GM12873 (cell line): ENCODE data around the gene PIGK.

Source experiments
- CTCF ChIP-seq: IDR thresholded peaks from 2 replicates; pipeline ENCODE4 v1.5.1; 2012; ENCODE audit warnings: low read depth, mild to moderate bottlenecking, moderate library complexity, low read length, control low read depth; ENCODE audit not compliant: insufficient read depth; ENCODE audit errors: missing control alignments

PIGK gene

DNA sequence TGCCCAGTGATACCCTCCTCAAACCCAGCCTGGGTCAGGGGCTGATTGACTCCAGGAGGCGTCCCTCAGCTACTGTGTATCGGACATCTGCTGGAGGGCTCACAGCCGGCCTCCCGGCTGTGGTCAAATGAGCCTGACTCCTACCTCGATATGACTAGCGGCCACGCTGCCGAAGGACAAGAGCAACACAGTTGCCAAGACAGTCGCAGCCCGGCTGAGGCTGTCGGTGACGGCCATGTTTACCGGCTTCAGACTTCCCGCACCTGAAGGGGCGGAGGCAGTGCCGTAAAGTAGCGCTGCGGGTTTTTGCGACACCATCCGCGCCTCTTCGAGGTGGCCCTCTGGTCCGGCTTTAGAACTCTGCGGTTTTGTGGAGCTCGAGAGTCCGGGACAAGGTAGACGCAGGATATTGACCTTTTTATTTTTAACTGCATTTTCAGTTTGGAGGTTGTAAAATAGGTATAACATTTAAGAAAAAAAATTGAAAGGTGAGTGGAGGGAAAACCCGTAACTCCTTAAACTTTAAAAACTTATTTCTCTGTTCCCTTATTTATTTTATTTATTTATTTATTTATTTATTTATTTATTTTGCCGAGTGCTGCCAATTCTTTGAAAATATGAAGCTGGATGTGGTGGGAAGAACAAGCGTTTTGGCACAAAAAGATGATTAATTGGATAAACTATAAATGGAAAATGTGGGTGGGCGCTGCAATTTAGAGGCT, at the start of gene PIGK:
PIGK (minus strand) TSS at position 265 of the 722 bp plus-strand sequence; CDS start at position 237, 28 bp downstream.
- TF ChIP-seq CTCF = peak; percentile 6

GRCh38 chr1:77267035-77267434, 47.8 kb upstream of the PIGK start:
- TF ChIP-seq CTCF = no peak

GRCh38 chr1:77265180-77265579, 46.0 kb upstream of the PIGK start:
- TF ChIP-seq CTCF = no peak

DNA sequence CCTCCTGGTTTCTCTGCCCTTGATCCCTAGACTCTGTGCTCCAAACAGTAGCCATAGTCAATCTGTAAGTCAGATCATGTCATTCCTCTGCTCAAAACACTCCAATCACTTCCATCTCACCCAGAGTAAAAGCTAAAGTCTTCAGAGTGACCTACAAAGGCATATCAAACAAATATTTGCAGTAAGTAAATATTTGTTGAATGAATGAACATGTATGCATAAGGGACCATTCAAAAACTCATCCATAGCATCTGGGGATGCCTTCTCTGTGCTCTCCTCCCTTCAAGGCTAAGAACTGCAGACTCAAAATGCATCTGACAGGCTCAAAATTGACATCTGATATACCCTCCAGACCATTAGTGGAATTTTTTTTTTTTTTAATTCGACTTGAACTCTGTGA, 44.5 kb upstream of the PIGK start:
- no peak for TF ChIP-seq CTCF

DNA sequence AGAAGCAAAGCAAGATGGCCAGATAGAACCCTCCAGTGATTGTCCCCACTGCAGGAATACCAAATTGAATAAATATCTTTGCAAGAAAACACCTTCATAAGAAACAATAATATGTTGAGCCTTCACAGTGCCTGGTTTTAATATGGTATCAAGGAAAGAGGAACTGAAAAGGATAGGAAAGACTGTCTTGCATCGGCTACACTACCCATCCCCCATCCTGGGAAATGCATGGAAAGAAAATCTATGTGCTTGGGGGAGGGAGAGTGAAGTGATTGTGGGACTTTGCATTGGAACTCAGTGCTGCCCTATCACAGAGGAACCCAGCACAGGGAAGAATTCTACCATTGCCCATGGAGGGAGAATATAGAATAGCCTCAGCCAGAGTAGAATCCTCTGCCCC, 34.0 kb upstream of the PIGK start:
- no peak for TF ChIP-seq CTCF

- no peak for TF ChIP-seq CTCF
Observed at GRCh38 chr1:77250126-77250525, 30.9 kb upstream of the PIGK start.

DNA sequence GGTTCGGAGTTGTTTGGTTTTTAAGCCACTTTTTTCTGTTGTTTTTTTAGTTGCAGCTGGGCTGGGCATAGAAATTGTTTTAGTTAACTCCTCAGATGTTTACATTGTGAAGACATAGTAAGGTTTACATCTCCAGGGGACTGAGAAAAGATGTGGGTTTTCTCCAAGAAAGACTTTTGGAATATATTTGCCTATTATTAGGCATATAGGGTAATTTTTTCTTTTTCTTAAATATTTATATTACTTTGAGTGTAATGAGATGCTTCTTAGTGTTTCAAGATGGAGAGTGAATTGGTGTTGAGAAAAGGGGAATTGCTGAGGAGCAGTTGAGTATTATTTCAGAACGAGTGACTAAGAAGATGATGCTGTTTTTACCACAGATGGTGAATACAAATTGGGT, 26.6 kb upstream of the PIGK start:
- no peak for TF ChIP-seq CTCF

DNA sequence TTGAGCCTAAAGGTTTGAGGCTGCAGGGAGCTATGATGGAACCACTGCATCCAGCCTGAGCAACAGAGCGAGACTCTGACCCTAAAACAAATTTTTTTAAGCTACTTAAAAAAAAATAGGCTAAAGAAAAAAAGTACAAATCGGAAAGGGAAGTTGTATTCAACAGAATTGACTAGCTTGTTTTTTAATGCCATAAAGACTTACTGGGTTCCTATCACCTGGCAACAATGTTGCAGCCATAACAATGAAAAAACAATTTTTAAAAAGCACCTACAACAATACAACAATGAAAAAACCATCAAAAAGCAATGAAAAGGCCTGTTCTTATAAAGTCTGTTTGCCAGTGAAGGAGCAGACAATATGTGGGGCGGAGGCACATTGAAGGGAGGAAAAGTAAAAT, 20.1 kb upstream of the PIGK start:
- no peak for TF ChIP-seq CTCF
